OCI-LY3 (cell line): ENCODE measurements around the gene TRABD.

Experiments
- H2AFZ ChIP-seq: fragments of 200-600, 300-600 bp; shearing (Covaris generic); 2 replicates; pipeline ENCODE4 v1.6.0; 2014; ENCODE audit warnings: antibody characterized with exemption, low read depth, low read length
- H3K27ac ChIP-seq: fragments of 200-600, 300-600 bp; sonication (generic); 2 replicates; pipeline ENCODE4 v1.5.1; 2014; ENCODE audit warnings: mild to moderate bottlenecking, low read length, moderate library complexity, mixed read lengths
- H3K27me3 ChIP-seq: fragments of 200-600, 300-600 bp; sonication (generic); 2 replicates; pipeline ENCODE4 v1.6.1; 2014; ENCODE audit warnings: low read depth, low read length, mixed read lengths
- H3K36me3 ChIP-seq: fragments of 200-600, 300-600 bp; sonication (generic); replicated peaks from 2 replicates; pipeline ENCODE3; 2014; ENCODE audit warnings: low read depth, low read length, mixed read lengths
- H3K4me1 ChIP-seq: fragments of 300-600, 200-600 bp; sonication (generic); 2 replicates; pipeline ENCODE4 v1.6.1; 2014; ENCODE audit warnings: low read length, mixed read lengths
- H3K4me2 ChIP-seq: fragments of 200-600, 300-600 bp; sonication (generic); 2 replicates; pipeline ENCODE4 v1.6.1; 2014; ENCODE audit warnings: low read length, mixed read lengths
- H3K4me3 ChIP-seq: fragments of 300-600, 200-600 bp; sonication (generic); 2 replicates; pipeline ENCODE4 v1.5.1; 2014; ENCODE audit warnings: antibody characterized with exemption, mild to moderate bottlenecking, low read length, moderate library complexity
- H3K79me2 ChIP-seq: fragments of 300-600, 200-600 bp; shearing (Covaris generic); 2 replicates; pipeline ENCODE4 v1.6.1; 2014; ENCODE audit warnings: mild to moderate bottlenecking, low read length, mixed read lengths
- H3K9ac ChIP-seq: fragments of 300-600, 200-600 bp; shearing (Covaris generic); 2 replicates; pipeline ENCODE4 v1.6.0; 2014; ENCODE audit warnings: mild to moderate bottlenecking, low read length, moderate library complexity
- H3K9me3 ChIP-seq: fragments of 200-600, 300-600 bp; shearing (Covaris generic); 2 replicates; pipeline ENCODE4 v1.6.1; 2014; ENCODE audit warnings: low read length, mixed read lengths; ENCODE audit not compliant: insufficient read depth
- H4K20me1 ChIP-seq: fragments of 200-600, 300-600 bp; sonication (generic); 2 replicates; pipeline ENCODE4 v1.6.1; 2016; ENCODE audit warnings: low read length, mixed read lengths; ENCODE audit not compliant: insufficient read depth
- CTCF ChIP-seq: fragments of 200-600, 300-600 bp; sonication (generic); IDR thresholded peaks from 2 replicates; pipeline ENCODE4 v1.5.1; 2014; ENCODE audit warnings: antibody characterized with exemption, low read length, low read depth
- EZH2phosphoT487 ChIP-seq: fragments of 200-600 bp; shearing (Covaris generic); IDR thresholded peaks from 2 replicates; pipeline ENCODE4 v1.6.1; 2018; ENCODE audit warnings: antibody characterized with exemption, mixed run types, low read depth

The TRABD gene

GRCh38 chr22:50219800-50220602, 34.3 kb downstream of the TRABD start:
- Histone ChIP-seq H3K79me2 (peaks cover 2% of the 10 kb centered on the region; the same call in 1 of the 2 replicates), H3K9ac (no peak overlapping the region), H4K20me1 (no peaks in the 10 kb centered on the region), H3K4me1 (no peaks in the 10 kb centered on the region), H3K4me2 (no peak overlapping the region), H2AFZ (no peak overlapping the region), H3K27ac (no peak overlapping the region), H3K9me3 (no peaks in the 10 kb centered on the region), H3K4me3 (no peak overlapping the region), H3K27me3 (no peaks in the 10 kb centered on the region), H3K36me3 (peaks cover 2% of the 10 kb centered on the region)
- TF ChIP-seq CTCF (no peak), EZH2phosphoT487 (no peak)

DNA sequence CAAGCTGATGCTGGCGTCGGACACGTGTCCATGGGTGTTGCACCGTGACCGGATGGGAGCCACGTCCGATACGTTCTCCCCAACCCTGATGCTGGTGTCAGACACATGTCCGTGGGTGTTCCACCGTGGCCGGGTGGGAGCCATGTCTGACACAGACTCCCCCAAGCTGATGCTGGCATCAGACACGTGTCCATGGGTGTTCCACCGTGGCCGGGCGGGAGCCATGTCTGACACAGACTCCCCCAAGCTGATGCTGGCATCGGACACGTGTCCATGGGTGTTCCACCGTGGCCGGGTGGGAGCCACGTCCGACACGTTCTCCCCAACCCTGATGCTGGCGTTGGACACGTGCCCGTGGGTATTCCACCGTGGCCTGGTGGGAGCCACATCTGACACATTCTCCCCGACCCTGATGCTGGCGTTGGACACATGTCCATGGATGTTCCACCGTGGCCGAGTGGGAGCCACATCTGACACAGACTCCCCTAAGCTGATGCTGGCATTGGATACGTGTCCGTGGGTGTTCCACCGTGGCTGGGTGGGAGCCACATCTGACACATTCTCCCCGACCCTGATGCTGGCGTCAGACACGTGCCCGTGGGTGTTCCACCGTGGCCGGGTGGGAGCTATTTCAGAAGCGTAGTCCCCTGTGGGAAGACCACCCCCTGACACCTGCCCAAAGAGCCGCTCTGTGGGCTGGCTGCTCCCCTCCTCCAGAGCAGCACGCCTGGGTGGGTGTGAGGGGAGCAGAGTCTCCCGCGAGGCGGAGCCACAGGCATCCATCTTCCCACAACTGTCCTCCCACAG, 35.1 kb downstream of the TRABD start:
- no peak overlapping the region for H3K27ac ChIP-seq
- no peaks in the 10 kb centered on the region for H3K79me2 ChIP-seq
- no peak overlapping the region for H3K4me3 ChIP-seq
- H3K9me3 ChIP-seq: no peaks in the 10 kb centered on the region
- no peak for TF ChIP-seq CTCF
- no peak for TF ChIP-seq EZH2phosphoT487
- no peak overlapping the region for H2AFZ ChIP-seq
- H4K20me1 ChIP-seq: no peaks in the 10 kb centered on the region
- H3K9ac ChIP-seq: no peak overlapping the region
- H3K4me2 ChIP-seq: no peak overlapping the region
- H3K4me1 ChIP-seq: no peaks in the 10 kb centered on the region
- H3K36me3 ChIP-seq: peaks cover 2% of the 10 kb centered on the region
- no peaks in the 10 kb centered on the region for H3K27me3 ChIP-seq

DNA sequence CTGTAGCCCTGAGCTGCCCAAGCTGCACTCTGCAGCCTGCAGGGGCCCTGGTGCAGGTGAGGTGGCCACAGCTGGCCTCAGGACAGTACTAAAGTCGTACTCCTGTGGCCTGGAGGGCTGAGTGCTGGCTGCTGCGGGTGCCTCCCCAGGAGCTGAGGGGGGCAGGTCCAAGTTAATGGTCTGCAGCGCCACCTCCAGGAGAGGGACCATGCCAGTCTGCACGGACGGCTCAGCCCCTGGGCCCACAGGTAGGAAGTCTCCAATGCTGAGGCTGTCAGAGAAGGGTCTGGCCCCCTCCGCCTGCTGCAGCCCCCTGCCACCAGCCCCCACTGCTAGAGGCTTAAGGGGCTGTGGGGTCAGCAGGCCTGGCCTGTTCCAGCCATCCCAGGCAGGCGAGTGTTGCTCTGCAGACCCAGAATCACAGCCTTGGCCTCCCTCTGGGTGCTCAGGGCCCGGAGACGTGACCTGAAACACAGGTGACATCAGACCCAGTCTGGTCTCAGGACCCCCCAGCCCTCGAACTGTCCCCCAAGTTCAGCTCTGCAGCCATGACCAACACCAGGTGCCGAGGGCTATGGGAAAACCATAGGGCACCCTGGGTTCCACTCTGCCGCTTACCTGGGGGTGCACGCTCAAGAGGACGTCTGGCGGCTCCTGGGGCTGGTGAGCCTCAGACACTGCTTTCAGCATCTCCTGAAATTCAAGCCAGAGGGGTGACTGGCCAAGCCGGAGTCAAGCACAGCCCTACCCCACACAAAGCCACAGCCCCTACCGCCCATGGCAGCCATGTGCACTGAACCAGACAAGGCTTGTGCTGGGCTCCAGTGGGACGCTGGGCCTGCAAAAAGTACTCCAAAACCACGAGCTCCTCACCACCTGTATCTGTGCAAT, 35.9 kb downstream of the TRABD start:
- H3K4me3 ChIP-seq: no peak overlapping the region
- no peak overlapping the region for H2AFZ ChIP-seq
- H3K79me2 ChIP-seq: no peaks in the 10 kb centered on the region
- peaks cover 4% of the 10 kb centered on the region for H3K36me3 ChIP-seq
- H3K27ac ChIP-seq: no peak overlapping the region
- no peaks in the 10 kb centered on the region for H3K4me1 ChIP-seq
- H4K20me1 ChIP-seq: no peaks in the 10 kb centered on the region
- no peak overlapping the region for H3K4me2 ChIP-seq
- TF ChIP-seq CTCF (0 out of 2 replicates have a peak, but pooled peaks have one; percentile 5), EZH2phosphoT487 (no peak)
- no peak overlapping the region for H3K9ac ChIP-seq
- no peaks in the 10 kb centered on the region for H3K9me3 ChIP-seq
- no peaks in the 10 kb centered on the region for H3K27me3 ChIP-seq
